IMR-90 (cell line): ENCODE measurements around the gene PLCG2. TPM values are rescaled to one million over a fixed set of nuclear protein-coding genes. Genes with fewer than 3 reads are reported as not detected.

ENCODE experiments used
- ATAC-seq: fragments of 200-7000 bp; cut with Tn5 transposase; 2 replicates; pipeline ENCODE4 v1.9.1; 2020; ENCODE audit warnings: low read depth, mild to moderate bottlenecking, moderate library complexity
- BruUV-seq: library from RNA; stranded (reverse); fragments of 400-500 nt; replicated peaks from 2 replicates; lab custom pipeline; 2021; lab: Mats Ljungman, UMichigan
- CTCF ChIA-PET: fragments of 300-600 bp; formaldehyde crosslinking; extraction: SDS; loops from one replicate; lab custom pipeline; 2021; ENCODE audit warnings: antibody characterized with exemption; lab: Yijun Ruan, JAX
- POLR2A ChIA-PET: fragments of 300-600 bp; sonication (Branson Sonifier 250); formaldehyde crosslinking; loops from one replicate; lab custom pipeline; 2022; ENCODE audit warnings: antibody characterized with exemption; ENCODE audit not compliant: unreplicated experiment; lab: Charles Lee
- DNase-seq: peaks from one replicate; pipeline ENCODE4 v3.0.0; 2013
- H2AFZ ChIP-seq: replicated peaks from 2 replicates; pipeline ENCODE3; 2013; ENCODE audit warnings: low read length, mild to moderate bottlenecking; ENCODE audit not compliant: poor library complexity
- H2AK5ac ChIP-seq: 2 replicates; pipeline ENCODE4 v1.6.1; 2013; ENCODE audit warnings: low read depth, low read length, inconsistent platforms
- H2AK9ac ChIP-seq: replicated peaks from 2 replicates; pipeline ENCODE3; 2013; ENCODE audit warnings: mild to moderate bottlenecking, low read depth, low read length, moderate library complexity; ENCODE audit not compliant: poor library complexity
- H2BK120ac ChIP-seq: 2 replicates; pipeline ENCODE4 v1.6.1; 2013; ENCODE audit warnings: low read depth, low read length, inconsistent platforms
- H2BK15ac ChIP-seq: 3 replicates; pipeline ENCODE4 v1.6.1; 2013; ENCODE audit warnings: low read depth, low read length, inconsistent platforms
- H2BK20ac ChIP-seq: 2 replicates; pipeline ENCODE4 v1.6.1; 2013; ENCODE audit warnings: low read depth, mild to moderate bottlenecking, inconsistent platforms, low read length, moderate library complexity
- H2BK5ac ChIP-seq: 2 replicates; pipeline ENCODE4 v1.6.1; 2013; ENCODE audit warnings: mild to moderate bottlenecking, low read depth, low read length, inconsistent platforms; ENCODE audit not compliant: poor library complexity, severe bottlenecking
- H3K14ac ChIP-seq: replicated peaks from 2 replicates; pipeline ENCODE4 v1.6.1; 2013; ENCODE audit warnings: low read depth, low read length, inconsistent platforms
- H3K18ac ChIP-seq: 2 replicates; pipeline ENCODE4 v1.6.1; 2013; ENCODE audit warnings: low read depth, low read length, control low read depth
- H3K23ac ChIP-seq: 2 replicates; pipeline ENCODE4 v1.6.1; 2013; ENCODE audit warnings: low read depth, low read length, inconsistent platforms
- H3K27ac ChIP-seq: 2 replicates; pipeline ENCODE4 v1.5.1; 2013; ENCODE audit warnings: mild to moderate bottlenecking, control low read depth, low read length; ENCODE audit not compliant: insufficient read depth
- H3K27me3 ChIP-seq: 2 replicates; pipeline ENCODE4 v1.6.1; 2013; ENCODE audit warnings: low read length; ENCODE audit not compliant: control insufficient read depth, insufficient read depth
- H3K36me3 ChIP-seq: 2 replicates; pipeline ENCODE4 v1.6.1; 2013; ENCODE audit warnings: low read length, mixed read lengths; ENCODE audit not compliant: control insufficient read depth, insufficient read depth
- H3K4ac ChIP-seq: 2 replicates; pipeline ENCODE4 v1.6.1; 2013; ENCODE audit warnings: low read depth, low read length, inconsistent platforms
- H3K4me1 ChIP-seq: 2 replicates; pipeline ENCODE4 v1.6.1; 2013; ENCODE audit warnings: low read length, mixed read lengths; ENCODE audit not compliant: control insufficient read depth, insufficient read depth
- H3K4me2 ChIP-seq: 2 replicates; pipeline ENCODE4 v1.6.1; 2013; ENCODE audit warnings: low read depth, mild to moderate bottlenecking, control low read depth, low read length, moderate library complexity
- H3K4me3 ChIP-seq: 2 replicates; pipeline ENCODE4 v1.5.1; 2013; ENCODE audit warnings: low read depth, mild to moderate bottlenecking, control low read depth, low read length, moderate library complexity; ENCODE audit not compliant: insufficient read depth
- H3K56ac ChIP-seq: 2 replicates; pipeline ENCODE4 v1.6.1; 2013; ENCODE audit warnings: low read length, inconsistent platforms; ENCODE audit not compliant: insufficient read depth; ENCODE audit errors: extremely low read depth
- H3K79me1 ChIP-seq, 2 experiments: 2 replicates each; pipeline ENCODE4 v1.6.1; 2013; ENCODE audit warnings: low read length in 2 of 2, inconsistent platforms in 1 of 2, low read depth in 1 of 2
- H3K9ac ChIP-seq: 2 replicates; pipeline ENCODE4 v1.6.1; 2013; ENCODE audit warnings: low read depth, low read length, control low read depth
- H3K9me1 ChIP-seq: 2 replicates; pipeline ENCODE4 v1.6.1; 2013; ENCODE audit warnings: low read length, inconsistent platforms; ENCODE audit not compliant: insufficient read depth
- H3K9me3 ChIP-seq: 2 replicates; pipeline ENCODE4 v1.6.1; 2013; ENCODE audit warnings: low read length; ENCODE audit not compliant: control insufficient read depth, insufficient read depth
- H4K20me1 ChIP-seq: 2 replicates; pipeline ENCODE4 v1.6.1; 2013; ENCODE audit warnings: low read length, inconsistent platforms; ENCODE audit not compliant: insufficient read depth
- H4K5ac ChIP-seq: 2 replicates; pipeline ENCODE4 v1.6.1; 2013; ENCODE audit warnings: mild to moderate bottlenecking, low read depth, low read length, control low read depth
- H4K8ac ChIP-seq, 2 experiments: 2 replicates each; pipeline ENCODE4 v1.6.1; 2013; ENCODE audit warnings: low read depth in 2 of 2, low read length in 2 of 2, control low read depth in 1 of 2, inconsistent platforms in 1 of 2
- H4K91ac ChIP-seq: 2 replicates; pipeline ENCODE4 v1.6.1; 2013; ENCODE audit warnings: low read depth, low read length, inconsistent platforms; ENCODE audit not compliant: insufficient read depth
- BHLHE40 ChIP-seq: fragments of 150-350 bp; IDR thresholded peaks from 2 replicates; pipeline ENCODE4 v1.6.1; 2016; ENCODE audit warnings: mild to moderate bottlenecking, low read depth, low read length
- CEBPB ChIP-seq: IDR thresholded peaks from 2 replicates; pipeline ENCODE4 v1.6.1; 2012; ENCODE audit warnings: low read depth, low read length, improper control_type of control experiment
- CHD1 ChIP-seq: IDR thresholded peaks from 2 replicates; pipeline ENCODE4 v1.6.1; 2012; ENCODE audit warnings: low read depth, low read length, improper control_type of control experiment
- CTCF ChIP-seq: conservative IDR thresholded peaks from 2 replicates; pipeline ENCODE4 v1.5.1; 2012; ENCODE audit warnings: mild to moderate bottlenecking, low read depth, low read length, improper control_type of control experiment
- ELK1 ChIP-seq: fragments of 150-350 bp; IDR thresholded peaks from 2 replicates; pipeline ENCODE4 v1.6.1; 2016; ENCODE audit warnings: low read depth, mild to moderate bottlenecking, low read length, moderate library complexity, borderline replicate concordance
- FOS ChIP-seq: fragments of 150-350 bp; IDR thresholded peaks from 2 replicates; pipeline ENCODE4 v1.6.1; 2016; ENCODE audit warnings: low read depth, low read length
- MAFK ChIP-seq: IDR thresholded peaks from 2 replicates; pipeline ENCODE4 v1.6.1; 2012; ENCODE audit warnings: low read depth, low read length, improper control_type of control experiment
- MAZ ChIP-seq: IDR thresholded peaks from 2 replicates; pipeline ENCODE4 v1.6.1; 2012; ENCODE audit warnings: low read depth, mild to moderate bottlenecking, low read length, improper control_type of control experiment, moderate library complexity, borderline replicate concordance
- MXI1 ChIP-seq: IDR thresholded peaks from 2 replicates; pipeline ENCODE4 v1.6.1; 2012; ENCODE audit warnings: low read depth, mild to moderate bottlenecking, low read length, moderate library complexity, borderline replicate concordance
- NFE2L2 ChIP-seq: fragments of 150-350 bp; IDR thresholded peaks from 2 replicates; pipeline ENCODE4 v1.6.1; 2016; ENCODE audit warnings: low read depth, mild to moderate bottlenecking, low read length
- RAD21 ChIP-seq: IDR thresholded peaks from 2 replicates; pipeline ENCODE4 v1.6.1; 2012; ENCODE audit warnings: low read length, improper control_type of control experiment
- RCOR1 ChIP-seq: IDR thresholded peaks from 2 replicates; pipeline ENCODE4 v1.6.1; 2012; ENCODE audit warnings: mild to moderate bottlenecking, low read length, improper control_type of control experiment; ENCODE audit not compliant: insufficient replicate concordance
- RFX5 ChIP-seq: IDR thresholded peaks from 2 replicates; pipeline ENCODE4 v1.8.0; 2012; ENCODE audit warnings: low read depth, mild to moderate bottlenecking, low read length, moderate library complexity
- SMC3 ChIP-seq: fragments of 150-350 bp; IDR thresholded peaks from 2 replicates; pipeline ENCODE4 v1.6.1; 2016; ENCODE audit warnings: low read depth, mild to moderate bottlenecking, antibody characterized with exemption, low read length, moderate library complexity
- USF2 ChIP-seq: fragments of 150-350 bp; IDR thresholded peaks from 2 replicates; pipeline ENCODE4 v1.6.1; 2017; ENCODE audit warnings: mild to moderate bottlenecking, antibody characterized with exemption, low read length, low read depth
- WGBS, 2 experiments: methylation state at CpG; one replicate each; pipeline versions ENCODE4 v1.1.5 to v1.1.7; 2013; ENCODE audit warnings: missing lambda C conversion rate in 2 of 2; ENCODE audit not compliant: insufficient read length in 1 of 2; ENCODE audit errors: extremely low coverage in 2 of 2; 5-methylcytosine and 5-hydroxymethylcytosine counted together
- dilution Hi-C: fragments of 300-500 bp; cut with HindIII; formaldehyde crosslinking; loops from one replicate; pipeline ENCODE4 v1.14.3; 2018; ENCODE audit warnings: low sequenced_read_pairs; ENCODE audit not compliant: unreplicated experiment
- in situ Hi-C: fragments of 300-500 bp; cut with MboI; formaldehyde crosslinking; loops from 3 replicates; pipeline ENCODE4 v1.14.3; 2019; ENCODE audit warnings: low sequenced_read_pairs, inconsistent platforms, mixed read lengths
- intact Hi-C: fragments of 100-400 bp; cut with micrococcal nuclease; formaldehyde crosslinking; loops from 2 replicates; pipeline ENCODE4 v1.10.0; 2022
- polyA plus RNA-seq, 3 experiments: library from polyadenylated mRNA; depleted of rRNA; stranded (reverse); fragments of >200 nt; gene quantifications; 2 replicates each; pipeline ENCODE4 v1.2.3, GENCODE V29; 2012; ENCODE audit warnings: low replicate concordance in 1 of 3
- total RNA-seq: library from RNA; depleted of rRNA; stranded (reverse); fragments of >200 nt; gene quantifications from 2 replicates; pipeline ENCODE4 v1.2.3, GENCODE V29; 2012

The PLCG2 gene
- total and polyA plus RNA-seq, 2 of the 4 experiments (the other 2 are of a cell fraction): 0.14 to 0.18 TPM

- H3K23ac ChIP-seq: no peak overlapping the region
- H2AK9ac ChIP-seq: no peak overlapping the region
- in situ Hi-C loops (no loop called here), intact Hi-C loops (no loop called here), dilution Hi-C loops (no loop called here)
- BruUV-seq: no TSS peak
- no peak overlapping the region for H2BK15ac ChIP-seq
- H3K14ac ChIP-seq: no peak overlapping the region
- WGBS, 2 experiments: 96% methylated on average over 4 of the region's 5 CpGs; no CpG with 5 or more reads in 1 of the 2 experiments
- ChIA-PET POLR2A (no interaction called here), CTCF (no interaction called here)
- H3K9ac ChIP-seq: no peak overlapping the region
- no peaks in the 10 kb centered on the region for H4K20me1 ChIP-seq
- no peak overlapping the region for H2BK5ac ChIP-seq
- H3K56ac ChIP-seq: no peak overlapping the region
- no peak overlapping the region for H2BK120ac ChIP-seq
- no peaks in the 10 kb centered on the region for H3K9me3 ChIP-seq
- no peak overlapping the region for H4K91ac ChIP-seq
- H3K4me3 ChIP-seq: no peak overlapping the region
- H3K9me1 ChIP-seq: no peaks in the 10 kb centered on the region
- no peak overlapping the region for H3K4ac ChIP-seq
- DNase-seq (no peak), ATAC-seq (no peak)
- H3K36me3 ChIP-seq: no peaks in the 10 kb centered on the region
- no peak for TF ChIP-seq MXI1
- TF ChIP-seq RAD21: no peak
- TF ChIP-seq MAZ: no peak
- no peak for TF ChIP-seq ELK1
- no peak for TF ChIP-seq FOS
- TF ChIP-seq MAFK: no peak
- no peak for TF ChIP-seq SMC3
- no peak for TF ChIP-seq NFE2L2
- no peak for TF ChIP-seq CHD1
- no peak for TF ChIP-seq RFX5
- no peak for TF ChIP-seq BHLHE40
- no peak for TF ChIP-seq CEBPB
- TF ChIP-seq RCOR1: no peak
- no peak for TF ChIP-seq CTCF
- TF ChIP-seq USF2: no peak
- H3K4me2 ChIP-seq: no peak overlapping the region
- H3K27me3 ChIP-seq: no peaks in the 10 kb centered on the region; the same call in 1 of the 2 replicates
- H3K27ac ChIP-seq: no peak overlapping the region
- H2BK20ac ChIP-seq: no peak overlapping the region
- no peak overlapping the region for H4K5ac ChIP-seq
- H3K4me1 ChIP-seq: no peaks in the 10 kb centered on the region
- H3K79me1 ChIP-seq: no peaks in the 10 kb centered on the region
- no peak overlapping the region for H2AFZ ChIP-seq
- H4K8ac ChIP-seq: no peak overlapping the region
- H2AK5ac ChIP-seq: no peak overlapping the region
- no peak overlapping the region for H3K18ac ChIP-seq
Observed at GRCh38 chr16:81815429-81815766, 36.3 kb downstream of the PLCG2 start.
